CD4-positive, alpha-beta T cell treated with Interleukin-6 for 4 hours (primary cell): ENCODE measurements around the gene PDE4D.

Experiments
- DNase-seq: peaks from one replicate; pipeline ENCODE4 v3.0.0-alpha.2; 2020; ENCODE audit warnings: mixed read lengths

PDE4D gene

GRCh38 chr5:59731809-59732208, 161.7 kb downstream of the PDE4D start:
- DNase-seq: no peak

DNA sequence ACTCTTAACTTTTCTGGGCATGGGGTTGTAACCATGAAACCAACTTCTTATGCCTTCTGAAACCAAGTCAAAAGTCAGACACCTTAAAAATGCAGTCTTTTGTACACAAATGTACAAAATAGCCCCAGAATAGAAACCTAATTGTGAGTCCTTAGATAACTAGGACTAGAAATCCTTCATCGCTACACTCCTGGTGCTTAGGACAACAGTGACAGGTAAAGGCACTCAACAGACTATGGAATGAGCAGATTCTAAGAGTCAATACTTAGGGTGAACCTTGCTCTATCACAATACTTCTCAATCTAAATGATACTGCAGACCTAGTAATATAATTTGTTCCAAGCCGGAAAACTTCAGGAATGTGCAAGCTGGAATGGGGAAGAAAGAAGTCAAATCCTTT, 163.7 kb downstream of the PDE4D start:
- no peak for DNase-seq

DNA sequence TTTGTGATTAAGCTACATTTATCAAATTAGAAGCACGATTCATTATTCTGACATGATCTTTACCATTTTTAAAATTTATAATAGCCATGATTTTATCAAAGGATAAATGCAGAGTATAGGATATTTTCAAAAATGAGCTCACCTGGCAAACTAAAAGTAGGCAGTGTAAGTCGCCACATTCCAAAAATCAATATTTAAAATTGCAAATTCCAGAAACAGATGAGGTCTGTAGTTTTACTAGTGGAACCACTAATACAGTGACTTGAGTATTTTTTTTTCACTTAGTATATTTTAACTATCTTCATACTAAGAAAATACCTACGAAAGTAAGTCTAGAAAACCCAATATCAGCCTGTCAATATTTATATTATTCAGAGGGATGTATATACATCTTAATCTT, 164.2 kb downstream of the PDE4D start:
- DNase-seq: no peak

- DNase-seq: no peak
These were observed 165.2 kb downstream of the PDE4D start for GRCh38 chr5:59728356-59728755.

DNA sequence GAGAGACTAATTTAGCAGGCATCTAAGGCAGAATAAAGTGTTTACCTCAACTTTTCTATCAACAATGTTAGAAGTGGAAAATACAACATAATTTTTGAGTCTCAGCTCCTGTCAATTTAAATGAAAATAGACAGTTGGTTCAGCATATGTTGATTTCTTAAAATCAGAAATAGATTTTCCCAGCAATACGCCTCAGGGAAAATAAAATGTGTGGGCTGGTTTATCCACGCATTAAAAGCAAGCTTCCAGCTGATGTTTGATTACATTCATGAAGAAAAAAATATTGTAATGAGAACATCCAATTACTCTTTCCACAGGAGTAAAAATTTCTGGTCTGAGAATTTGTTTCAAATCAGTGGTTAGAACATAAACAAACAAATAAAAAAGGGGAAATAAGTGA, 166.3 kb downstream of the PDE4D start:
- DNase-seq: no peak

DNA sequence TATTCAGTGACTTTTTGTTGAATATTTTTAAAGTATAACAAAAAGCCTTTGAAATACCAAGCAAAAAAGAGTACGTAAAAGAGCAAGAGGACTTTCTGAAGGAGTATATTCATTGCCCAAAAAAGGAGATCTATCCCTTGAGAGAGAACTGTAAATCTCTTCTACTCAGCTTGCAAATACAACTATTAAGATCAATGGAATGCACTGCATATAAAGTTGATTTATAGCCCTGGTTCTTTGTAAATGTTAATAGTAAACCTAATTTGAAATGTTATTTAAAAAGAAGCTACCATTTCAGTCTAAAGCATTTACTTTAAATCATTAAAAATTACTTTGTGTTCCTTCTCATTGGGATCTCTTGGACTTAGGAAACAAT, 168.1 kb downstream of the PDE4D start:
- no peak for DNase-seq

DNA sequence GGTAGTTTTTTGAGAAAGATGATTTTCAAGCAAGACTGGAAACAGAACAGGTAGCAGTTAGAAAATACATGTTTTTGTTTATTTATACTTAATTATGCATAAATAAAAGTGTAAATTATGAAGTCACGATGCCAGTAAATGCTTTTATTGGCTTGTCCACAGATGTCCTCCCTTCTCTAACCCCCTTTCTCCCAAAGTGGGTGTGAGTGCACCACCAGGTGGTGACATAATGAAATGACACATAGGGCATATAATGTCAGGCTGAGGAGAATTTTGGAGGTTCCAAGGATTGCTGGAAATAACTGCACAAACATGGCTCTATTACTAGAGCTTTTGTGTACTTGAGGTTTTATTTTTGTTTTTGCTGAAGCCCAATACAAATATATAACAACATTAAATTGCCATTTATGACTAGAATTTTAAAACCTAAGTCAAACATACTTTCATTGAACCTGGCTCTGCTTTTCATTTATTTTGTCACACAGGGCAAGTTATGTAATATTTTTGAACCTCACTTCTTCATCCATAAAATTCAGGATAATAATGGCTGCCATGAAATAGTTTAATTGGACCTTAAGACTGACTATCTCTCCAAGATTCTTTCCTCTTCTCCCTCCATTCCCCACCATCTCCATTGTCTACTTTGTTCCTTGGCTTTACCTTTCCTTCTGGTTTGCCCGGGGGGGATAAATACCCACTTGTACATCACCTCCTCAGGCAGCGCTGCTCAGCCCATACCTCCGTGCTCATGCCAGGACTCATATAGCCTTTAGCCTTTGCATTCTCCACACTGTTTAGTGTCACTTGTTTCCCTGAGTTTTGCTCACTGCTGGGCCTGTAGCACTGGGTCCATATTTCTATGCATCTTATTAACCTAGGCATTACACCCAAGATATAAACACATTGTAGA, 168.8 kb downstream of the PDE4D start:
- peak; percentile 11 for DNase-seq

- DNase-seq: no peak
These were observed 170.7 kb downstream of the PDE4D start for GRCh38 chr5:59722874-59723273.

- no peak for DNase-seq
These were observed 171.8 kb downstream of the PDE4D start for GRCh38 chr5:59721741-59722140.

DNA sequence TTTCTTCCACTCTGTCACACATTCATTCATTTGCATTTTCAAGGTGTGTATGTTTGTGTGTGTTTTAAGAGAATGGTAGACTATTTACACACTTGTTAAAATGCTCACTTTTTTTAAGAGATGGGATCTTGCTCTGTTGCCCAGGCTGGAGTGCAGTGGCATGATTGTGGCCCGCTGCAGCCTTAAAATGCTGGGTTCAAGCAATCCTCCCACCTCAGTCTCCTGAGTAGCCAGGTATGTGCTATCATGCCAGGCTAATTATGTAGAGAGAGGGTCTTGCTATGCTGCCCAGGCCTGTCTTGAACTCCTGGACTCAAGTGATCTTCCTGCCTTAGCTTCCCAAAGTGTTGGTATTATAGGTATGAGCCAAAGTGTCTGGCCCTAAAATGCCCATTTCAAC, 173.5 kb downstream of the PDE4D start:
- no peak for DNase-seq

DNA sequence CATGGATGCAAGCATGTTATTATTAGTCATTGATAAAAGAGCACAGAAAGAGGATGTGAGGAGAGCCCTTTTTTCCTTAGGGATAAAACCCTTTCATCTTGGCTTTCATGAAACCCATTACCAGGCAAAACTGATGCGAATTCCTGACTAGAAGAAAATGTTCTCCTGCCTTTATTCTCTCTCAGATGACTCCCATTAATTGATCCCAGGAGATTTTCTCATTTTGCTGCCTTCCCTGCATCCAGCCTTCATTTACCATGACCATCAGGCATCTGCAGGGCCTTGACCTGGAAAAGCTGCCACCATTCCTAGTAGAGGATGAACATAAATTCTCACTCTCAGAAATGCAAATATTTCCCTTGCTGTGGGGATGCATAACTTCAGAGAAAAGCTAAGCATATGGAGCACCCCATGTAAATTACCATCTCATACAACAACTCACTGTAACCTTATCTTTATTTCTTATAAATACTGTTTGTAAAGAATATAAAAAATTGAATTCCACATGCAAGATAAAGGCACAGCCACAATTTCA, 176.5 kb downstream of the PDE4D start:
- no peak for DNase-seq

- DNase-seq: no peak
These were observed 177.5 kb downstream of the PDE4D start for GRCh38 chr5:59716029-59716428.

DNA sequence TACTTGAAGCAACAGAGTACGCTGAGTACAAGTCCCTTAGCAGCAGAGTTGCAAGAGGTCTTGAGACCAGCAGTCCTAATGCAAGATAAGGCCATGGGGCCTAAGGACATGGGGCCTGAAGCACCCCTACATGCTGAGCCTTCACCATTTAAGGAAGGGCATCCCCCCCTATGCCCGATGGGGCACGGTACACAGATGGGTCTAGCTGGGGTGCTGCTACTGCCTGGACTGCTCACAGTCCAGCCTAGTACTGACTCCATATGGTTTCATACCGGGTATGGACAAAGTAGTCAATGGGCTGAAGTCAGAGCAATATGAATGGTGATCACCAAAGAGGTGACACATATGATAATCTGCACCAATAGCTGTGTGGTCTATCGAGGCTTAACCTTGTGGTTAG, 178.3 kb downstream of the PDE4D start:
- no peak for DNase-seq

DNA sequence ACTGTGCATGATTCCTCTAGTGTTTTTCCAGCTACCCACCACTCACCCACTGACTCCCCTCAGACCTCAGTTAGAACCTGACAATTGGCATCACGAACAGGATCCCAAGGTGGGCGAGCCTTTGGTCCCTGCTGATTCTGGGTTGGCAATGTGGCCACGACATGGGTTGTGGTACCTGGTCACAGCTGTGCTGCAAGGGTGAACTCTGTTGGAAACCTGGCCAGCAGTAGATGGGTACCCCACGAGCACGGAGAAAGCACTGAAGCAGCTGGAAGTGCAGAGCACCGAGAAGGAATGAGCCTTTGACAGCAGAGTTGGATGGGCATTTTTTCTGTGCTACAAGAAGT, 180.1 kb downstream of the PDE4D start:
- DNase-seq: no peak

DNA sequence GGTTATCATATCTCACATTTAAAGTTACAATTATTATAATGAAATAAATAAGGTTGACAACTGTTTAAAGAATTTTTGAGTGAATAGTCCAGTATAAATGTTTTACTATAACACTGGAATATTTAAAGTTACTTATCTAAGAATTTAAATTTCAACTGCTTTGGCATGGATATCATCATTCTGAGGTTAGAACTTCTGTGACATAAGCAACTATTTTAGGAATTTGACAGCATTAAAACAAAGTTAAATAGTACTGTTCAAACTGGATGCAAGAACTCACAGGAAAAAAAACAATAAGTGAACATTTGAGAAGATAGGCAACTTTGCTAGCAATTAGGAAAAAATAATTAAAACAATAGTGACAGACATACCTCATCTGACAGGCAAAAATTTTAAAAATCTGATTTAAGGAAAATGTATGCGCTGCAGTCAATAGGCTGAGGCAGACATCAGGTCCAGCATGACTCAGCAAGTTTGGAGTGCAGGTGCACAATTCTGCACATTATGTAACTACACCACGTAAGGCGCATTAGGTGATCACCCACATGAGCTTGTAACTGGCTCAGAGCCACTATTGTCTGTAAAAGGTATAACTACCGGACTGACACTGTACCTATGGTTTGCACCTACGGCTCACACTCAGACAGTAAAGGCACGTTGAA, 180.6 kb downstream of the PDE4D start:
- no peak for DNase-seq

DNA sequence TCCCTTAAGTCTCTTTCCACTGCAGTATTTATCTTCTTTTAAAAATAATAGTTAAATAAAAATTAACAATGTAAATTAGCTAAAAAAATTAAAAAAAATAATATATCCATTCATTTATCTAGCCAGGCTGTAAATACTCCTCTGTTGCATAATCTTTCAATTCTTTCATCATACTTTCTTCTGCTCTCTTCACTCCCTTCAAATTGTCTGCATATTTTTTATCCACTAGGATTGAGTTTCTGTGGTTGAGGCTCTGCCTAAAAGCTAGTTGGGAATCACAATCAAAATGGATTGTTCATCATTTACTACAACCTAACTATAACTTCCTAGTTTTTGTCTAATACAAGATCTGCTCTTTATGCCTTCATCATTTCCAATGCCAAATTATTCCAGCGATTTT, 182.2 kb downstream of the PDE4D start:
- no peak for DNase-seq

GRCh38 chr5:59709846-59710245, 183.7 kb downstream of the PDE4D start:
- no peak for DNase-seq

DNA sequence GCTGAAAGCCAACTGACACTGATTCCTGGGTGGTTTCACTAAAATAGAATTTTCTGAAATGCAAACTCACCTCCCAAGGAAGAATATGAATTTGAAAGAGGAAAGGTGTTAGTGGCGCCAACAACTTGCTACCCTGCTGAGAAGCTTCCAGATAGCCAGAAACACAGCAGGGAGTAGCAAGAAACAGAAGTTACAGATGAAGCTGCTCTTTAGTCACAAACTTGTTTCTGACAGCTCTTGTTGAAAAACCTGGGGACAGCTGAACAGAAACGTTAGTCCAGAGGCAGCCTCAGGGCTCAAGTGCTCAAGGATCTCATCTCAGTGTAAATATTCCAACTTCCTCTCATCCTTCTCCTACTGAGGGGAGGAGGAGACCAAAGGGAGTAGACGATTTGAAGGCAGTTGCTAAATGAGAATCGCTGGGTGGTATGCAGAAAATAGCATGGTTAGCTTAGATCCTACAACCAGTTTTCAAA, 184.1 kb downstream of the PDE4D start:
- no peak for DNase-seq

GRCh38 chr5:59704936-59705335, 188.6 kb downstream of the PDE4D start:
- DNase-seq: no peak

DNA sequence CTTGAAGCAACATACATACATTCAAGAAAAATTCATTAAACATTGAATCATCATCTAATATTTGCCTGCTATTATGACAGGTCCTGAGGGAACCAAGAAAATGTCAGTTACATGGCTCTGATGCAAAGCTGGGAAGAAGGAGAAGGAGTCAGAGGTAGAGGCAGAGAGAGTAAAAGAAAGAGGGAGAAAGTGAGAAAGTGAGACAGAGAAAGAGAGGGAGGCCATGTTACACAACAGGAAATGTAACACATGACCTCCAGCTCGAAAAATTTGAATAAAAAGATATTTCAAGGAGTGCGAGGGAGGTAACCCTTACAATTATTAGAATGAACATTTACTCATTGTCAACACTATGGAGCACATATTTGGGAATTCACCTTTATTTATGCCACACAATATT, 189.7 kb downstream of the PDE4D start:
- no peak for DNase-seq

GRCh38 chr5:59698207-59699178, 195.0 kb downstream of the PDE4D start:
- no peak for DNase-seq

- no peak for DNase-seq
These were observed 199.1 kb downstream of the PDE4D start for GRCh38 chr5:59694411-59694810.
